ENCODE results near the gene ASNSD1. TPM values are rescaled to one million over a fixed set of nuclear protein-coding genes. Genes with fewer than 3 reads are reported as not detected.
"Not testable (repeated sequence)": the region's sequence is repeated elsewhere in the genome, so short reads cannot be mapped to it uniquely, and the experiment has no call there.

ASNSD1 gene
- total RNA-seq, 1 donor from 2014 or later = 40.3 TPM

DNA sequence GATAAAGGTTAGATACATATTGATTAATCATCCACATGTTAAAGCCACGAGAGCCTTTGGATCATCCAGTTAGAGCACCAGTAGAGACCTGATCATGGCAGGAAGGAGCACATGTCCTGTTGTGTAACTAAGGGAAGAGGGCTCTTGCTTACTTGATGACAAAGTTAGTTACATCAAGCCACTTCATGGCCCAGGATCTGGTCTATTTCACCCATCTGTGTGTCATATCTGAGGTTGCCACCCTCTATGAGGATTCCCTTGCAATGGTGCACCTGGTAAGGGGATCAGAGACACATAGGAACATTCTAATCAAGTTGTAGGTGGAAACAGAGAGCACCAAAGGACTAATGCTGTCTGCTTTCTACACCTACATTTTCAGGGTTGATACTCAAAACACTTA is 19.9 kb downstream of the ASNSD1 start:
- ATAC-seq = no peak
- intact Hi-C loops (cut with DNase I) = no loop called here
- no peak for DNase-seq (ENCODE audit: low spot score)

DNA sequence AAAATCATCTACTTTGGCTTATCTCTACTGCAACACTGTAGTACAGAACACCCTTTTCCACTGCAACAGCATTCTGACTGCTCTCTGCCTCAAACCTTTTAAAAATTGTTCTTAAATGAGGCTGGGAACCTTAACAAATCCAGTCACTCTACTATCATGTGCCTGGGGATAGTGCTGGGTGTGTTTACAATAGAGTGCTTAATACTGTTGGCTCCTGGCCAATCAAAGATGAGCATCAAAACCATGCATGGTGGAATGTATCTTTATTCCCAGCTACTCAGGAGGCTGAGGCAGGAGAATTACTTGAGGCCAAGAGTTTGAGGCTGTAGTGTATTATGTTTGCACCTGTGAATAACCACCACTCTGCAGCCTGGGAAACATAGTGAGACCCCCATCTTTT is 20.6 kb downstream of the ASNSD1 start:
- ATAC-seq (no peak), DNase-seq (ENCODE audit: low spot score) (no peak)
- intact Hi-C loops (cut with DNase I) = no loop called here

DNA sequence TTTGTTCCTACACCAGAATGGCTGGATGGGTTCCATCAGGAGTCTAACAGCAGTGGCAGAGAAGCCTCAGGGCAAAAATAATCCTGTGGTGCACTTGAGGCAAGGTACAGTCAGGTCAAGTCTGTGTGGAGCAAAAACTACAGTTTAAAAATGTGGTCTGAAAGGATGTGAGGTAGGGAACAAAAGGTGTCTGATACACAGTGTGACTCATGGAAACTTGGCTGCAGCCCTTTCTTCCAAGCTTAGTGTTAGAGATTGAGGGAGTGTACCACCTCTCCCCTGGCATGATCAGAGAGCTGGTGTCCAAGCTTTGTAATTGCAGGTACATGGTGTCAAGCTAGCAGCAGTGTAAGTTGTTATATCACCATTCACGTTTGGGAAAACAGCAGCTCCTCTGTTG is 22.1 kb downstream of the ASNSD1 start:
- intact Hi-C loops (cut with DNase I) = no loop called here
- DNase-seq (ENCODE audit: low spot score) = no peak
- no peak for ATAC-seq

DNA sequence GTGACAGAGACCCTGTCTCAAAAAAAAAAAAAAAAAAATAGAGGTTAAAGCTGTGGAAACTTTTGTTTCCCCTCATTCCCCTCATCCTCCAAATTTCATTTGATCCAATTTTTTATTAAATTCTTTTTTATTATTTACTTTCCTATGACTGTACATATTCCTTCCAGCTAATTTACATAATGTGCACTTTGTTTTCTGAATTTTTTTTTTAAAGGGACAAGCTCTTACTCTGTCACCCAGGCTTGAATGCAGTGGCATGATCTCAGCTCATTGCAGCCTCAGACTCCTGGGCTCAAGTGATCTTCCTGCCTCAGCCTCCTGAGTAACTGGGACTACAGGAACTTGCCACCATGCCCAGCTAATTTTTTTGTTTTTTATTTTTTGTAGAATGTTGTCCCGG is 23.6 kb downstream of the ASNSD1 start:
- ATAC-seq (no peak), DNase-seq (ENCODE audit: low spot score) (no peak)
- intact Hi-C loops (cut with DNase I) = no loop called here

DNA sequence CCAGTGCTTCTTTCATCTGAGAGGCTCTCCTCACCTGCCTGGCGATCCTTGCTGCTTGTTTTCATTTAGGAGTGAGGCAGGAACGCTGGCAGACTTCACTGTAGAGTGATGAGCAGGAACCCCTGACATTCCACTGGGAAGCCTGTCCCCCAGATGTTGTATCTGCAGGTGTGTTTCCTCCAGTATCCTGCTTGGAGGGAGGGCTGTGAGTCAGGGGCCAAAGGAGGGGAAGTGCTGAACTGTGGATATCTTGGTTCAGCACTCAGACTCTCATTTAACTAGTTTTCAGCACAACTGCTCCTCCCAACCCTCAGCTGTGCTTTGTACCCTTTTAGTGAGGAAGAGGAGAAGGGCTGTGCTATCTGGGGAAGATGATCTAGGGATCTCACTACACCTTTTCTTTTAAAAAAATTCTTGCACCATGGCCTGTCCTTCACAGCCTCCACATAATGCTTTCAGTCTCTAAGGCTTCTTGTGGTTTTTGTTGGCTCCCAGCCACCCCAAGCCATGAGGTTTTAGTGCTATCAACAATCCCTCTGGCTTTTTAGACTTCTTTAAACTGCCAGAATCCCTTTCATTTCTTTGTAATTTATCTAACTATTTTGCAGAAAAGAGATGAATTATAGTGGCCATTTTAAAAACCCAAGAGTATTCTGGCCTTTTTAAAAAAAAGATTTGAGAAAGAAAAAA is 24.4 kb downstream of the ASNSD1 start:
- ATAC-seq (peak; percentile 69), DNase-seq (ENCODE audit: low spot score) (peak; percentile 71)
- intact Hi-C loops (cut with DNase I) = no loop called here

DNA sequence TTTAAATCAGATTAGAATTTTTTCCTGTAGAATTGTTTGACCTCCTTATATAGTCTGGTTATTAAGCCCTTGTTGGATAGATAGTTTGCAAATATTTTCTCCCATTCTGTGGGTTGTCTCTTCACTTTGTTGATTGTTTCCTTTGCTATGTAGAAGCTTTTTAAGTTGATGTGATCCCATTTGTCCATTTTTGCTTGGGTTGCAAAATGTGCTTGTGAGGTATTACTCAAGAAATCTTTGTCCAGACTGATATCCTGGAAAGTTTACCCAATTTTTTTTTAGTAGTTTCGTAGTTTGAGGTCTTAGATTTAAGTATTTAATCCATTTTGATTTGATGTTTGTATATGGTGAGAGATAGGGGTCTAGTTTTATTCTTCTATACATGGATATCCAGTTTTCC is 26.5 kb downstream of the ASNSD1 start:
- DNase-seq (ENCODE audit: low spot score); ATAC-seq; intact Hi-C loops (cut with DNase I): not testable (repeated sequence)

DNA sequence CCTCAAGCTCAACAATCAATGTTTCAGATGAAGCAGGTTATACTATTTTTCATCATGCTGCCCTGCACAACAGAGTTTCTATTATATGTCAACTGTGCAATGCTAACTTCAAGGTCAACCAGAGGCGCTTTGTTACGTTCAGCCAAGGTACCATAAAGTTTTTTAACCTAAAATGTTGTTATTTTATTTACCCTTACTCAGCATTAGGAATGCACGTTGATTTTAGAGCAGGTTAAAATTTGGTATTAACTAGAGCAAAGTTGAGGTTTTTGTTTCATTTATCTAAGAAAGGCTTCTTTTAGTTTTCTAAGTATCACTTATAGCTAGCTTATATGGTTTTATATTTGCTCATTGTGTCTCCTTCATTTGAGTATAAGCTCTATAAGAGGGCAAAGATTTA is 35.0 kb downstream of the ASNSD1 start:
- ATAC-seq (no peak), DNase-seq (ENCODE audit: low spot score) (no peak)
- intact Hi-C loops (cut with DNase I) = no loop called here

DNA sequence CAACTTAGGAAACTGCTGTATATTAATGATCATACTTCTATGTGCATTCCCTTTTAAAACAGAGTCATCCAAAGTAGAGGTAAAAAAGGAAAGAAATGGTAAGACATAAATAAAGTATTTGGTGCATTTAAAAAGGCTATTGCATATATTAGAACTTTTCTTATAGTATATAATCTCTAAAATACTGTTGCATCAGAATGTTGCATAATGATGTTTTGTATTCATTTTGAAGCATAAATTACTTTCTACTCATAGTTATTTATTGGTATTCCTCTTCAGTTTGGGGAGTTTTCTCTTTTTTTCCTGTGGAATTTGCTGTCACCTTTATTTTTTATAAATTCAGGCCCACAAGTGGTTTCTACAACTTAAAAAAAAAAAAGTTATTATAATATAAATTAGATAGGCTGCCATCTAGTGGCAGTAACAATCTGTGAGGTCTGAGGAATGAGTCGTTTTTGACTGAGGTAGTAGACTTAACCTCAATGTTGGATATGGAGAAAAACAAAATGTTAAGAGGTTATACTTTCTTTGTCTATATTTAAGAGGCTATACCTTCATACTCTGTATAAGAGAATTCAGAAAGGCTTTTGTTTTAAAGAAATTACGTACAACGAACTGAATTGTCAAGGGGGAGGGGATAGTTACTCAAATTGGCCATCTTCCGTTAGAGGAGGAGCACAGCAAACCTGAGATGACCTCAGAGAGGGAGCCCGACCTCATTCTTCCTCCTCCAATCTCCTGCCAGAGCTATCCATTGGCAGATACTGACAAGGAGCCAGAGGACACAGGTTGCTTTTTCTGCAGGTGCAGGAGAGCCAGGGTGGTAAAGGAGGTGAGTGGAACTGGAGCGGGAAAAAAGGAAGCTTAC is 37.0 kb downstream of the ASNSD1 start:
- ATAC-seq (peak; percentile 67), DNase-seq (ENCODE audit: low spot score) (no peak)
- intact Hi-C loops (cut with DNase I) = no loop called here

DNA sequence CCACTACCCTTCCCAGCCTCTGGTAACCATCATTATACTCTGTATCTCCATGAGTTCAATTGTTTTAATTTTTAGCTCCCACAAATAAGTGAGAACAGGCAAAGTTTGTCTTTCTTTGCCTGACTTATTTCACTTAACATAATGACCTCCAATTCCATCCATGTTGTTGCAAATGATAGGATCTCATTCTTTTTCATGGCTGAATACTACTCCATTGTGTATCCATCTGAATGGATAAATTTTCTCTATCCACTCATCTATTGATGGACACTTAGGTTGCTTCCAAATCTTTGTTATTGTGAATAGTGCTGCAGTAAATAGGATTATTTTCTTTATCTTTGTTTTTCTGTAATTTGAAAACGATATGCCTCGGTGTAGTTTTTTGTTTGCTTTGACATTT is 39.4 kb downstream of the ASNSD1 start:
- no peak for ATAC-seq
- intact Hi-C loops (cut with DNase I) = no loop called here
- no peak for DNase-seq (ENCODE audit: low spot score)

DNA sequence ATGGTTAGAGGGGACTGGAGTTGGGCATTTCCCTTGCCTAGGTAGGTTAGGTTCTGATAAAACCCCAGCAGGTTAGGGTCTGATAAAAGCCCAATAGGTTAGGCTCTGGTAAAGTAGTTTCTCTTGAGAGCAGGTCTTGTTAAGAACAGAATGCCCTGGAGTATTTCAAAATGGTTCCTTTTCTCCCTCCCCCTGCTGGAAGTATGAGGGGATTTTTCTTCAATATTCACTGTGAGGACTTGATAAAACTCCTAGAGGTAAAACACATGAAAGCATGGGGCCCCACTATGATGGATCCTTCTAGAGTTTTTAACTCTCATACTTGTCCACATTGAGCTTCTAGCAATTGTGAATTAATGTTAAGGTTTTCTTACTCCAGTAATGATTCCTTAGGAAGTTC is 40.8 kb downstream of the ASNSD1 start:
- DNase-seq (ENCODE audit: low spot score) (no peak), ATAC-seq (no peak)
- intact Hi-C loops (cut with DNase I) = no loop called here

DNA sequence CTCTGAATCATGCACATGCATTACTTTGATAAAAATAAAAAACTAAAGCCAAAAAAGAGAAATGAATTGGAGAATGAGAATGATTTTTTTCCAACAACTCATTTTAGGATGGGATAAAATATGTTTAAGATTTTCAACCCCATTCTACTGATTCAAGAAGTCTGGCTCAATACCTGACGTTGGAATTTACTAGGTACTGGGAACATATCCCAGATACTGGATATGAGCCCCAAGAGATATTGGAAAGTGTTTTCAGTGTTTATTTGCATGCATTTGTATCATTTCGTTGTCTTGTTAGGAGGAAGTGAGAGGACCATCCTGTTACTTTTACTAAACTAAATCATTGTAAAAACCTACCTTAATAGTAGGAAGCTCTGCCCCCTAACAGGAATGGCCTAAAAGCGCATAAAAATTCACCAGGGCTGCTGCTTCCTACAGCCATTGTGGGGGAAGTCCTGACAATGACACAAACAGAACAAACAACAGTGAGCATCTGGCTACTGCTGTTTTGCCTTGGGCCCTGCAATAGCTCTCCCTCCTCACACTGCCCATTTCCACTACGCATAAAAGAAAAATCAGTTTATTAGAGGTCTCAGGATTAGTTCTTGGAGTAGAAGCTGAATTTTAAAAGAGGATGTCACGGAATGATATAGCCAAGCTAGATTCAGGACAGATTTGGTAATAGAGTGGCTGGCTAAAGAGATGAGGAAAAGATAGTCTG is 48.4 kb downstream of the ASNSD1 start:
- intact Hi-C loops (cut with DNase I) = no loop called here
- ATAC-seq (no peak), DNase-seq (ENCODE audit: low spot score) (no peak)

DNA sequence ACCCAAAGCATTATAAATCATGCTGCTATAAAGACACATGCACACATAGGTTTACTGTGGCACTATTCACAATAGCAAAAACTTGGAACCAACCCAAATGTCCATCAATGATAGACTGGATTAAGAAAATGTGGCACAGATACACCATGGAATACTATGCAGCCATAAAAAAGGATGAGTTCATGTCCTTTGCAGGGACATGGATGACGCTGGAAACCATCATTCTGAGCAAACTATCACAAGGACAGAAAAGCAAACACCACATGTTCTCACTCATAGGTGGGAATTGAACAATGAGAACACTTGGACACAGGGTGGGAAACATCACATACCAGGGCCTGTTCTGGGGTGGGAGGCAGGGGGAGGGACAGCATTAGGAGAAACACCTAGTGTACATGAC is 56.3 kb downstream of the ASNSD1 start:
- ATAC-seq; DNase-seq (ENCODE audit: low spot score); intact Hi-C loops (cut with DNase I): not testable (repeated sequence)

DNA sequence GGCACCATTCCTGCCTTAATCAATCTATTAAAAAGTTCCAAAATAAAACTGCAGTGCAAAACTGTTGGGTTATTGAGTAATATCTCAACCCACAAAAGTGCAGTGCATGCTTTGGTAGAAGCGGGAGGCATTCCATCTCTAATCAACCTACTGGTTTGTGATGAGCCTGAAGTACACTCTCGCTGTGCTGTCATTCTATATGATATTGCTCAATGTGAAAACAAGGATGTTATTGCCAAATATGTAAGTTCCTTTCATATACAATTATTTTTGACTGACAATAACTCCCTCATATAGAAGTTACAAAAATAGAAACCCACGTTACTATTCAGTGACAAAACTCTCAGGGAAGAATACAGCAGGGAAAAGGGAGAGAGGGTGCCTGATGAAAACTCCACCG is 58.3 kb downstream of the ASNSD1 start:
- intact Hi-C loops (cut with DNase I) = no loop called here
- ATAC-seq = no peak

More for the DNA sequence above, 58.3 kb downstream of the ASNSD1 start:
- no peak for DNase-seq (ENCODE audit: low spot score)

Other genes with a start within 250 kb of the ASNSD1 start
- gene WDR75, start 220.0 kb upstream of the ASNSD1 start, total RNA-seq = 31.5 TPM
- gene SLC40A1, start 80.7 kb upstream of the ASNSD1 start, total RNA-seq = 48.6 TPM
- 30.3 TPM for gene ANKAR, start 13.2 kb downstream of the ASNSD1 start, total RNA-seq
- 6.2 TPM for gene OSGEPL1, start 101.3 kb downstream of the ASNSD1 start, total RNA-seq
- gene ORMDL1, start 122.9 kb downstream of the ASNSD1 start, total RNA-seq = 52.9 TPM
- gene PMS1, start 123.0 kb downstream of the ASNSD1 start, total RNA-seq = 27.5 TPM

Measured in sciatic nerve (tissue), 2 donors.